HepG2 (cell line): ENCODE results near the gene NCBP1. TPM values are rescaled to one million over a fixed set of nuclear protein-coding genes. Genes with fewer than 3 reads are reported as not detected.

Experiments
- ATAC-seq: fragments of 200-7000 bp; cut with Tn5 transposase; 3 replicates; pipeline ENCODE4 v1.9.1; 2020; ENCODE audit warnings: mild to moderate bottlenecking, moderate library complexity
- BruUV-seq: library from RNA; stranded (reverse); fragments of 400-500 nt; replicated peaks from 2 replicates; lab custom pipeline; 2021; lab: Mats Ljungman, UMichigan
- CTCF ChIA-PET: fragments of 300-600 bp; formaldehyde crosslinking; extraction: SDS; loops from one replicate; lab custom pipeline; 2021; ENCODE audit warnings: low total read pairs, inconsistent platforms, low intra/inter-chr PET ratio; lab: Yijun Ruan, JAX
- POLR2A ChIA-PET: fragments of 350-600 bp; sonication (Branson Sonifier 250); formaldehyde crosslinking; loops from one replicate; lab custom pipeline; 2020; ENCODE audit warnings: antibody characterized with exemption, inconsistent platforms; lab: Yijun Ruan, JAX
- DNase-seq: peaks from one replicate; pipeline ENCODE4 v3.0.0-alpha.2; 2015; ENCODE audit warnings: low spot score
- FAIRE-seq: peaks from 3 replicates; lab custom pipeline; 2011; peaks lifted over from hg19 to GRCh38; lab: Jason Lieb, UNC
- H2AFZ ChIP-seq: one replicate; pipeline ENCODE4 v1.6.1; 2011; ENCODE audit warnings: low read length, inconsistent platforms
- H3K27ac ChIP-seq: fragments of 300-600 bp; 3 replicates; pipeline ENCODE4 v1.8.0; 2011; ENCODE audit warnings: mixed run types, mild to moderate bottlenecking, mixed read lengths, low read length, inconsistent platforms; ENCODE audit not compliant: insufficient read depth; ENCODE audit errors: extremely low read length
- H3K27me3 ChIP-seq, 2 experiments: fragments of 200-600 bp in 1 of 2; 2 replicates in 1 of 2; 3 replicates in 1 of 2; pipeline versions ENCODE4 v1.6.0 to v1.8.0; 2011; ENCODE audit warnings: low read length in 2 of 2, mild to moderate bottlenecking in 2 of 2, moderate library complexity in 2 of 2, inconsistent platforms in 1 of 2; ENCODE audit not compliant: insufficient read depth in 2 of 2, control insufficient read depth in 1 of 2
- H3K36me3 ChIP-seq, 2 experiments: fragments of 200-600 bp in 1 of 2; replicated peaks in 1 of 2; 2 replicates in 1 of 2; 3 replicates in 1 of 2; pipeline versions ENCODE4 v1.5.1 to v1.8.0; 2011; ENCODE audit warnings: low read length in 2 of 2, inconsistent platforms in 1 of 2; ENCODE audit not compliant: insufficient read depth in 2 of 2, control insufficient read depth in 1 of 2
- H3K4me1 ChIP-seq: 2 replicates; pipeline ENCODE4 v1.5.1; 2012; ENCODE audit warnings: low read length, inconsistent platforms; ENCODE audit not compliant: insufficient read depth
- H3K4me2 ChIP-seq: 2 replicates; pipeline ENCODE4 v1.6.0; 2011; ENCODE audit warnings: low read depth, low read length, inconsistent platforms
- H3K4me3 ChIP-seq, 3 experiments: fragments of 200-600 bp in 1 of 3; sonication (generic), shearing (Covaris generic) in 1 of 3; replicated peaks in 1 of 3; 2 replicates each; pipeline ENCODE4 v1.5.1; 2011 to 2016; ENCODE audit warnings: low read length in 3 of 3, inconsistent platforms in 2 of 3, low read depth in 2 of 3, mild to moderate bottlenecking in 2 of 3, control low read depth in 1 of 3, mixed read lengths in 1 of 3; ENCODE audit not compliant: insufficient read depth in 1 of 3
- H3K79me2 ChIP-seq: one replicate; pipeline ENCODE4 v1.6.1; 2011; ENCODE audit warnings: low read length, inconsistent platforms; ENCODE audit not compliant: insufficient read depth
- H3K9ac ChIP-seq: 2 replicates; pipeline ENCODE4 v1.6.0; 2011; ENCODE audit warnings: mild to moderate bottlenecking, low read depth, low read length, inconsistent platforms; ENCODE audit not compliant: insufficient read depth
- H3K9me3 ChIP-seq: 2 replicates; pipeline ENCODE4 v1.5.1; 2012; ENCODE audit warnings: mild to moderate bottlenecking, low read length
- H4K20me1 ChIP-seq: 2 replicates; pipeline ENCODE4 v1.6.0; 2011; ENCODE audit warnings: inconsistent platforms, mild to moderate bottlenecking, low read length, moderate library complexity; ENCODE audit not compliant: insufficient read depth
- ZNF562 ChIP-seq: sonication (generic); formaldehyde crosslinking; IDR thresholded peaks from 2 replicates; pipeline ENCODE4 v1.8.0; 2022; ENCODE audit warnings: missing genetic modification reagents, borderline replicate concordance
- WGBS: methylation state at CpG from one replicate; pipeline ENCODE4 v1.1.6; 2017; ENCODE audit warnings: low lambda C conversion rate; 5-methylcytosine and 5-hydroxymethylcytosine counted together
- in situ Hi-C: cut with HindIII; loops from 2 replicates; pipeline ENCODE4 v1.10.0; 2017; ENCODE audit warnings: low pct_unique_long_range_greater_than_20kb; ENCODE audit not compliant: extremely low pct_ligation_motif_present
- intact Hi-C: fragments of 100-400 bp; cut with micrococcal nuclease; formaldehyde crosslinking; loops from one replicate; pipeline ENCODE4 v1.10.0; 2022; ENCODE audit not compliant: unreplicated experiment
- polyA plus RNA-seq, 8 experiments: library from polyadenylated mRNA; depleted of rRNA in 3 of 8; stranded (reverse) in 7 of 8; unstranded in 1 of 8; fragments of >200 nt; fragmentation: Illumina TruSeq in 4 of 8; extraction: Trizol in 4 of 8; gene quantifications; 2 replicates each; pipeline versions ENCODE4 v1.2.1 to v1.2.3, GENCODE V29; 2011 to 2016; ENCODE audit warnings: low read depth in 4 of 8, missing spikeins in 1 of 8, mixed read lengths in 1 of 8; ENCODE audit not compliant: insufficient read depth in 1 of 8
- total RNA-seq, 5 experiments: library from RNA; depleted of rRNA; stranded (reverse); fragments of >200 nt; fragmentation: Illumina TruSeq; extraction: Trizol; gene quantifications; 2 replicates each; pipeline ENCODE4 v1.2.3, GENCODE V29; 2016; ENCODE audit warnings: low read depth in 1 of 5
- TF ChIP-seq, protein P1 (sequence below): sonication (generic); formaldehyde crosslinking; IDR thresholded peaks from 2 replicates; pipeline ENCODE4 v1.5.0; 2020; ENCODE audit warnings: mild to moderate bottlenecking, missing genetic modification reagents
- TF ChIP-seq, protein P2 (sequence below): sonication (generic); formaldehyde crosslinking; IDR thresholded peaks from 2 replicates; pipeline ENCODE4 v1.5.0; 2020; ENCODE audit warnings: mild to moderate bottlenecking, missing genetic modification reagents, moderate library complexity
- TF ChIP-seq, protein P3 (sequence below): sonication (generic); formaldehyde crosslinking; IDR thresholded peaks from 2 replicates; pipeline ENCODE4 v1.5.1; 2020; ENCODE audit warnings: missing genetic modification reagents, mild to moderate bottlenecking, borderline replicate concordance

Gene NCBP1
- total and polyA plus RNA-seq, 2 of the 13 experiments (the other 11 are each of a cell fraction or from before 2014, with no cell fraction given) = 13.3 to 40.2 TPM

DNA sequence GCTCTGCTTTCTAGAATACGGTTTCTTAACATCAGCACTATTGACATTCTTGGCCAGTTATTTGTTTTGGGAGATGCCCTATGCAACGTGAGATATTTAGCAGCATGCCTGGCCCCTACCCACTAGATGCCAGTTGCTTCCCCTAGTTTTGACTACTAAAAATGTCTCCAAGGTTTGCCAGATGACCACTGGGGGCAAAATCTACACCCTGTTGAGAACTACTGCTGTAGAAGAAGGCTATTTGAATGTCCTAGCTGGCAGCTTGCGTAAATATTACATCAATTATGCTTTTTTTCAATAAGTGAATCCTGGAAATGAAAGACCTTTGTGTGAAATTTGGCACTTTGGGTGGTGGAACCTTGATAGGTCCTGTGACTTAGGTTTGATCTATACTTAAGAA, 5.0 kb downstream of the NCBP1 start:
- Histone ChIP-seq H3K79me2 (peaks cover 73% of the 10 kb centered on the region), H3K4me1 (peaks cover 43% of the 10 kb centered on the region), H3K27me3 (no peaks in the 10 kb centered on the region; a peak in 1 of 5 replicates), H3K9me3 (no peaks in the 10 kb centered on the region), H2AFZ (no peak overlapping the region), H3K9ac (no peak overlapping the region), H3K4me2 (no peak overlapping the region), H3K27ac (no peak overlapping the region), H3K4me3 (no peak overlapping the region), H4K20me1 (peaks cover 8% of the 10 kb centered on the region), H3K36me3 (peaks cover 2 to 18% of the 10 kb centered on the region in 2 experiments; a peak in 4 of 5 replicates)
- CTCF ChIA-PET = no interaction called here
- ATAC-seq (peak; percentile 64), DNase-seq (peak; percentile 18), FAIRE-seq (no peak)
- BruUV-seq = no TSS peak
- POLR2A ChIA-PET = no interaction called here
- in situ Hi-C loops = no loop called here
- intact Hi-C loops = loop anchor here (10.0 kb wide), 1 partner anchor 346 kb away; the partner anchor contains the start of gene ANP32B
- TF ChIP-seq ZNF562 (CRISPR knock-in tag) = no peak
- TF ChIP-seq, protein P1, sequence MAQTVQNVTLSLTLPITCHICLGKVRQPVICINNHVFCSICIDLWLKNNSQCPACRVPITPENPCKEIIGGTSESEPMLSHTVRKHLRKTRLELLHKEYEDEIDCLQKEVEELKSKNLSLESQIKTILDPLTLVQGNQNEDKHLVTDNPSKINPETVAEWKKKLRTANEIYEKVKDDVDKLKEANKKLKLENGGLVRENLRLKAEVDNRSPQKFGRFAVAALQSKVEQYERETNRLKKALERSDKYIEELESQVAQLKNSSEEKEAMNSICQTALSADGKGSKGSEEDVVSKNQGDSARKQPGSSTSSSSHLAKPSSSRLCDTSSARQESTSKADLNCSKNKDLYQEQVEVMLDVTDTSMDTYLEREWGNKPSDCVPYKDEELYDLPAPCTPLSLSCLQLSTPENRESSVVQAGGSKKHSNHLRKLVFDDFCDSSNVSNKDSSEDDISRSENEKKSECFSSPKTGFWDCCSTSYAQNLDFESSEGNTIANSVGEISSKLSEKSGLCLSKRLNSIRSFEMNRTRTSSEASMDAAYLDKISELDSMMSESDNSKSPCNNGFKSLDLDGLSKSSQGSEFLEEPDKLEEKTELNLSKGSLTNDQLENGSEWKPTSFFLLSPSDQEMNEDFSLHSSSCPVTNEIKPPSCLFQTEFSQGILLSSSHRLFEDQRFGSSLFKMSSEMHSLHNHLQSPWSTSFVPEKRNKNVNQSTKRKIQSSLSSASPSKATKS (CRISPR knock-in tag) = no peak
- TF ChIP-seq, protein P2, sequence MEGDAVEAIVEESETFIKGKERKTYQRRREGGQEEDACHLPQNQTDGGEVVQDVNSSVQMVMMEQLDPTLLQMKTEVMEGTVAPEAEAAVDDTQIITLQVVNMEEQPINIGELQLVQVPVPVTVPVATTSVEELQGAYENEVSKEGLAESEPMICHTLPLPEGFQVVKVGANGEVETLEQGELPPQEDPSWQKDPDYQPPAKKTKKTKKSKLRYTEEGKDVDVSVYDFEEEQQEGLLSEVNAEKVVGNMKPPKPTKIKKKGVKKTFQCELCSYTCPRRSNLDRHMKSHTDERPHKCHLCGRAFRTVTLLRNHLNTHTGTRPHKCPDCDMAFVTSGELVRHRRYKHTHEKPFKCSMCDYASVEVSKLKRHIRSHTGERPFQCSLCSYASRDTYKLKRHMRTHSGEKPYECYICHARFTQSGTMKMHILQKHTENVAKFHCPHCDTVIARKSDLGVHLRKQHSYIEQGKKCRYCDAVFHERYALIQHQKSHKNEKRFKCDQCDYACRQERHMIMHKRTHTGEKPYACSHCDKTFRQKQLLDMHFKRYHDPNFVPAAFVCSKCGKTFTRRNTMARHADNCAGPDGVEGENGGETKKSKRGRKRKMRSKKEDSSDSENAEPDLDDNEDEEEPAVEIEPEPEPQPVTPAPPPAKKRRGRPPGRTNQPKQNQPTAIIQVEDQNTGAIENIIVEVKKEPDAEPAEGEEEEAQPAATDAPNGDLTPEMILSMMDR (CRISPR knock-in tag) = 0 out of 2 replicates have a peak, but pooled peaks have one; percentile 3
- TF ChIP-seq, protein P3, sequence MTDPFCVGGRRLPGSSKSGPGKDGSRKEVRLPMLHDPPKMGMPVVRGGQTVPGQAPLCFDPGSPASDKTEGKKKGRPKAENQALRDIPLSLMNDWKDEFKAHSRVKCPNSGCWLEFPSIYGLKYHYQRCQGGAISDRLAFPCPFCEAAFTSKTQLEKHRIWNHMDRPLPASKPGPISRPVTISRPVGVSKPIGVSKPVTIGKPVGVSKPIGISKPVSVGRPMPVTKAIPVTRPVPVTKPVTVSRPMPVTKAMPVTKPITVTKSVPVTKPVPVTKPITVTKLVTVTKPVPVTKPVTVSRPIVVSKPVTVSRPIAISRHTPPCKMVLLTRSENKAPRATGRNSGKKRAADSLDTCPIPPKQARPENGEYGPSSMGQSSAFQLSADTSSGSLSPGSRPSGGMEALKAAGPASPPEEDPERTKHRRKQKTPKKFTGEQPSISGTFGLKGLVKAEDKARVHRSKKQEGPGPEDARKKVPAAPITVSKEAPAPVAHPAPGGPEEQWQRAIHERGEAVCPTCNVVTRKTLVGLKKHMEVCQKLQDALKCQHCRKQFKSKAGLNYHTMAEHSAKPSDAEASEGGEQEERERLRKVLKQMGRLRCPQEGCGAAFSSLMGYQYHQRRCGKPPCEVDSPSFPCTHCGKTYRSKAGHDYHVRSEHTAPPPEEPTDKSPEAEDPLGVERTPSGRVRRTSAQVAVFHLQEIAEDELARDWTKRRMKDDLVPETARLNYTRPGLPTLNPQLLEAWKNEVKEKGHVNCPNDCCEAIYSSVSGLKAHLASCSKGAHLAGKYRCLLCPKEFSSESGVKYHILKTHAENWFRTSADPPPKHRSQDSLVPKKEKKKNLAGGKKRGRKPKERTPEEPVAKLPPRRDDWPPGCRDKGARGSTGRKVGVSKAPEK (CRISPR knock-in tag) = no peak
- 57% methylated on average over 3 of the region's 3 CpGs for WGBS
